Activated CD8-positive, alpha-beta memory T cell treated with anti-CD3 and anti-CD28 coated beads for 1 hour (primary cell): ENCODE results near the gene WDPCP.
"Not testable (repeated sequence)": the region's sequence is repeated elsewhere in the genome, so short reads cannot be mapped to it uniquely, and the experiment has no call there.

ENCODE experiments used
- DNase-seq, 2 donors: peaks; one replicate each; pipeline ENCODE4 v3.0.0-alpha.2; 2020; ENCODE audit warnings: low read depth in 1 of 2; ENCODE audit errors: extremely low read depth in 1 of 2

Gene WDPCP

GRCh38 chr2:63544017-63544627 is 44.2 kb downstream of the WDPCP start:
- DNase-seq: no peak

GRCh38 chr2:63539416-63540162 is 48.7 kb downstream of the WDPCP start:
- DNase-seq: no peak

GRCh38 chr2:63538390-63538789 is 49.9 kb downstream of the WDPCP start:
- no peak for DNase-seq

GRCh38 chr2:63537306-63537705 is 51.0 kb downstream of the WDPCP start:
- no peak for DNase-seq

- DNase-seq: no peak
These were observed 57.5 kb downstream of the WDPCP start for GRCh38 chr2:63530704-63531279.

GRCh38 chr2:63525905-63526304 is 62.4 kb downstream of the WDPCP start:
- no peak for DNase-seq

- no peak for DNase-seq
These were observed 65.3 kb downstream of the WDPCP start for GRCh38 chr2:63522950-63523349.

GRCh38 chr2:63520793-63521192 is 67.5 kb downstream of the WDPCP start:
- DNase-seq: no peak

- no peak for DNase-seq
These were observed 73.5 kb downstream of the WDPCP start for GRCh38 chr2:63514781-63515180.

- no peak for DNase-seq
These were observed 74.0 kb downstream of the WDPCP start for GRCh38 chr2:63514237-63514716.

GRCh38 chr2:63506320-63506719 is 82.0 kb downstream of the WDPCP start:
- no peak for DNase-seq

GRCh38 chr2:63503818-63504217 is 84.5 kb downstream of the WDPCP start:
- no peak for DNase-seq

GRCh38 chr2:63500398-63500797 is 87.9 kb downstream of the WDPCP start:
- no peak for DNase-seq

GRCh38 chr2:63497576-63497975 is 90.7 kb downstream of the WDPCP start:
- no peak for DNase-seq

- DNase-seq: no peak
These were observed 93.3 kb downstream of the WDPCP start for GRCh38 chr2:63494968-63495367.

- no peak for DNase-seq
These were observed 94.2 kb downstream of the WDPCP start for GRCh38 chr2:63494100-63494499.

GRCh38 chr2:63488118-63488713 is 100.1 kb downstream of the WDPCP start:
- no peak for DNase-seq

GRCh38 chr2:63486861-63487290 is 101.4 kb downstream of the WDPCP start:
- DNase-seq: no peak

- DNase-seq: no peak
These were observed 103.4 kb downstream of the WDPCP start for GRCh38 chr2:63484901-63485300.

GRCh38 chr2:63484481-63484880 is 103.8 kb downstream of the WDPCP start:
- DNase-seq: no peak

- no peak for DNase-seq
These were observed 110.6 kb downstream of the WDPCP start for GRCh38 chr2:63477686-63478085.

- not testable (repeated sequence) for DNase-seq
These were observed 119.0 kb downstream of the WDPCP start for GRCh38 chr2:63469313-63469712.
